Neural cell (in vitro differentiated cells): Measurements from ENCODE around the gene DIMT1. TPM values are rescaled to one million over a fixed set of nuclear protein-coding genes. Genes with fewer than 3 reads are reported as not detected.

Experiments used
- H2AFZ ChIP-seq: fragments of 200-600, 300-800 bp; sonication (generic), shearing (Covaris generic); 2 replicates; pipeline ENCODE4 v1.6.0; 2014; ENCODE audit warnings: low read depth, mild to moderate bottlenecking, antibody characterized with exemption, low read length, moderate library complexity
- H3F3A ChIP-seq: fragments of 200-600 bp; shearing (Covaris generic); 2 replicates; pipeline ENCODE4 v1.6.1; 2016; ENCODE audit warnings: mild to moderate bottlenecking, moderate library complexity, mixed read lengths, antibody characterized with exemption, low read length; ENCODE audit not compliant: insufficient read depth, poor library complexity, severe bottlenecking
- H3K27ac ChIP-seq: fragments of 200-600, 300-800 bp; sonication (generic), shearing (Covaris generic); 2 replicates; pipeline ENCODE4 v1.5.1; 2014; ENCODE audit warnings: mild to moderate bottlenecking, low read length, moderate library complexity
- H3K27me3 ChIP-seq: fragments of 300-800, 200-600 bp; sonication (generic), shearing (Covaris generic); 2 replicates; pipeline ENCODE4 v1.6.0; 2014; ENCODE audit warnings: mild to moderate bottlenecking, low read depth, low read length, moderate library complexity; ENCODE audit not compliant: insufficient read depth
- H3K36me3 ChIP-seq: fragments of 300-800, 200-600 bp; sonication (generic), shearing (Covaris generic); 2 replicates; pipeline ENCODE4 v1.5.1; 2014; ENCODE audit warnings: mild to moderate bottlenecking, antibody characterized with exemption, low read length, moderate library complexity; ENCODE audit not compliant: insufficient read depth
- H3K4me2 ChIP-seq: fragments of 300-800, 200-600 bp; sonication (generic), shearing (Covaris generic); 2 replicates; pipeline ENCODE4 v1.6.0; 2014; ENCODE audit warnings: mild to moderate bottlenecking, low read length
- H3K4me3 ChIP-seq: fragments of 300-800, 200-600 bp; sonication (generic), shearing (Covaris generic); 2 replicates; pipeline ENCODE4 v1.5.1; 2014; ENCODE audit warnings: mild to moderate bottlenecking, low read length, moderate library complexity
- H3K79me2 ChIP-seq: fragments of 200-600 bp; shearing (Covaris generic); replicated peaks from 2 replicates; pipeline ENCODE4 v1.6.0; 2014; ENCODE audit warnings: mild to moderate bottlenecking, low read length, moderate library complexity; ENCODE audit not compliant: insufficient read depth
- H3K9ac ChIP-seq: fragments of 300-800, 200-600 bp; sonication (generic), shearing (Covaris generic); 2 replicates; pipeline ENCODE4 v1.6.1; 2016; ENCODE audit warnings: mild to moderate bottlenecking, low read length, mixed read lengths
- H3K9me2 ChIP-seq: fragments of 200-600 bp; shearing (Covaris generic); 2 replicates; pipeline ENCODE4 v1.6.1; 2016; ENCODE audit warnings: mild to moderate bottlenecking, low read length, mixed read lengths; ENCODE audit not compliant: insufficient read depth
- H3K9me3 ChIP-seq: fragments of 200-600, 300-800 bp; sonication (generic), shearing (Covaris generic); 2 replicates; pipeline ENCODE4 v1.6.1; 2016; ENCODE audit warnings: mild to moderate bottlenecking, mixed run types, low read length, moderate library complexity, mixed read lengths
- H4K20me1 ChIP-seq: fragments of 200-600 bp; shearing (Covaris generic); 2 replicates; pipeline ENCODE4 v1.6.1; 2016; ENCODE audit warnings: mild to moderate bottlenecking, mixed run types; ENCODE audit not compliant: insufficient read depth
- CTCF ChIP-seq: fragments of 450-650 bp; IDR thresholded peaks from 2 replicates; pipeline ENCODE4 v1.5.1; 2014; ENCODE audit warnings: antibody characterized with exemption, mild to moderate bottlenecking, moderate library complexity; ENCODE audit not compliant: poor library complexity, severe bottlenecking
- EP300 ChIP-seq: fragments of 450-650 bp; conservative IDR thresholded peaks from 2 replicates; pipeline ENCODE4 v1.6.1; 2014; ENCODE audit warnings: antibody characterized with exemption, mild to moderate bottlenecking, moderate library complexity; ENCODE audit not compliant: poor library complexity, severe bottlenecking
- EZH2 ChIP-seq: fragments of 200-600, 300-800 bp; shearing (Covaris generic), sonication (generic); IDR thresholded peaks from 2 replicates; pipeline ENCODE4 v1.6.1; 2014; ENCODE audit warnings: antibody characterized with exemption, low read length, borderline replicate concordance, mild to moderate bottlenecking; ENCODE audit not compliant: insufficient read depth, poor library complexity, severe bottlenecking
- MXI1 ChIP-seq: fragments of 450-650 bp; conservative IDR thresholded peaks from 2 replicates; pipeline ENCODE4 v1.6.1; 2014; ENCODE audit warnings: antibody characterized with exemption, mild to moderate bottlenecking; ENCODE audit not compliant: poor library complexity, severe bottlenecking
- POLR2AphosphoS5 ChIP-seq: IDR thresholded peaks from 2 replicates; pipeline ENCODE4 v1.6.1; 2012
- RAD21 ChIP-seq: fragments of 450-650 bp; conservative IDR thresholded peaks from 2 replicates; pipeline ENCODE4 v1.6.1; 2014; ENCODE audit warnings: antibody characterized with exemption, mild to moderate bottlenecking, moderate library complexity
- REST ChIP-seq: IDR thresholded peaks from 2 replicates; pipeline ENCODE4 v1.6.1; 2012; ENCODE audit warnings: borderline replicate concordance
- SMC3 ChIP-seq: fragments of 450-650 bp; conservative IDR thresholded peaks from 2 replicates; pipeline ENCODE4 v1.6.1; 2014; ENCODE audit warnings: antibody characterized with exemption, mild to moderate bottlenecking, moderate library complexity; ENCODE audit not compliant: poor library complexity
- TAF1 ChIP-seq: IDR thresholded peaks from 2 replicates; pipeline ENCODE4 v1.6.1; 2012; ENCODE audit warnings: low read depth
- polyA plus RNA-seq: library from polyadenylated mRNA; depleted of rRNA; stranded (reverse); fragments of >200 nt; gene quantifications from 2 replicates; pipeline ENCODE4 v1.2.3, GENCODE V29; 2014

The DIMT1 gene
- polyA plus RNA-seq, 1 donor from 2014 or later: 15.2 TPM

GRCh38 chr5:62412549-62413329 lies 9.0 kb upstream of the DIMT1 start, which contains the start of gene IPO11:
TSS of gene IPO11 (plus strand) at chr5:62412763. CDS start at chr5:62437280, 24,517 bp downstream.
- H3K9me2 ChIP-seq: no peaks in the 10 kb centered on the region
- no peaks in the 10 kb centered on the region for H3K27me3 ChIP-seq
- peak within 1 kb of the TSS; percentile 74 for H3K9ac ChIP-seq
- TF ChIP-seq EP300 (peak; percentile 57), CTCF (peak; percentile 23), MXI1 (peak; percentile 99), EZH2 (no peak), POLR2AphosphoS5 (peak; percentile 95), RAD21 (no peak), REST (peak; percentile 63), TAF1 (peak; percentile 59), SMC3 (peak; percentile 55)
- H3K36me3 ChIP-seq: no peaks in the 10 kb centered on the region
- peaks cover 36% of the 10 kb centered on the region for H3K79me2 ChIP-seq
- H3K4me2 ChIP-seq: peak within 1 kb of the TSS; percentile 82
- no peaks in the 10 kb centered on the region for H3K9me3 ChIP-seq
- no peaks in the 10 kb centered on the region for H3F3A ChIP-seq
- H2AFZ ChIP-seq: peak within 1 kb of the TSS; percentile 62
- H4K20me1 ChIP-seq: no peaks in the 10 kb centered on the region
- peak within 1 kb of the TSS; percentile 77 for H3K4me3 ChIP-seq
- H3K27ac ChIP-seq: peak within 1 kb of the TSS; percentile 91

GRCh38 chr5:62395210-62395950 lies 8.3 kb downstream of the DIMT1 start:
- H2AFZ ChIP-seq: no peak overlapping the region
- H3K27me3 ChIP-seq: no peaks in the 10 kb centered on the region
- H3K9ac ChIP-seq: no peak overlapping the region
- no peaks in the 10 kb centered on the region for H3K9me2 ChIP-seq
- no peaks in the 10 kb centered on the region for H4K20me1 ChIP-seq
- TF ChIP-seq SMC3: no peak
- no peak overlapping the region for H3K27ac ChIP-seq
- H3F3A ChIP-seq: no peaks in the 10 kb centered on the region
- no peaks in the 10 kb centered on the region for H3K79me2 ChIP-seq
- H3K4me2 ChIP-seq: no peak overlapping the region
- H3K9me3 ChIP-seq: no peaks in the 10 kb centered on the region
- no peaks in the 10 kb centered on the region for H3K36me3 ChIP-seq
- H3K4me3 ChIP-seq: no peak overlapping the region
